Endothelial cell of umbilical vein (primary cell): ENCODE data around the gene MYLK. TPM values are rescaled to one million over a fixed set of nuclear protein-coding genes. Genes with fewer than 3 reads are reported as not detected.
A peak's percentile ranks its signal among the peaks of the same experiment; 100 is the strongest.

Source experiments
- BruUV-seq: library from RNA; stranded (reverse); fragments of 400-500 nt; replicated peaks from 2 replicates; lab custom pipeline; 2021; lab: Mats Ljungman, UMichigan
- CTCF ChIA-PET: fragments of 300-600, 350-600 bp; sonication (Branson Sonifier 250); formaldehyde crosslinking; loops from one replicate; lab custom pipeline; 2021; ENCODE audit warnings: antibody characterized with exemption, inconsistent platforms; lab: Charles Lee
- POLR2A ChIA-PET: fragments of 300-600, 350-600 bp; sonication (Branson Sonifier 250); formaldehyde crosslinking; loops from one replicate; lab custom pipeline; 2021; ENCODE audit warnings: antibody characterized with exemption, inconsistent platforms; lab: Charles Lee
- DNase-seq: peaks from one replicate; pipeline ENCODE4 v3.0.0-alpha.2; 2011; ENCODE audit warnings: low read depth, low spot score
- FAIRE-seq: peaks from 2 replicates; lab custom pipeline; 2011; peaks lifted over from hg19 to GRCh38; lab: Jason Lieb, UNC
- H2AFZ ChIP-seq: 2 replicates; pipeline ENCODE4 v1.6.0; 2012; ENCODE audit warnings: low read depth, low read length, control low read depth, inconsistent platforms
- H3K27ac ChIP-seq: 2 replicates; pipeline ENCODE4 v1.5.1; 2011; ENCODE audit warnings: low read depth, mild to moderate bottlenecking, control low read depth, low read length, moderate library complexity; ENCODE audit not compliant: insufficient read depth
- H3K27me3 ChIP-seq, 2 experiments: 2 replicates each; pipeline versions ENCODE4 v1.6.0 to v1.6.1; 2011; ENCODE audit warnings: low read length in 2 of 2, mixed read lengths in 1 of 2; ENCODE audit not compliant: control insufficient read depth in 2 of 2, insufficient read depth in 2 of 2
- H3K36me3 ChIP-seq, 2 experiments: 2 replicates in 1 of 2; 3 replicates in 1 of 2; pipeline ENCODE4 v1.5.1; 2011; ENCODE audit warnings: low read length in 2 of 2, mild to moderate bottlenecking in 1 of 2, moderate library complexity in 1 of 2; ENCODE audit not compliant: control insufficient read depth in 2 of 2, insufficient read depth in 2 of 2; ENCODE audit errors: extremely low read depth in 1 of 2
- H3K4me1 ChIP-seq: 3 replicates; pipeline ENCODE4 v1.5.1; 2011; ENCODE audit warnings: mild to moderate bottlenecking, low read length; ENCODE audit not compliant: control insufficient read depth, insufficient read depth; ENCODE audit errors: extremely low read depth
- H3K4me2 ChIP-seq: 2 replicates; pipeline ENCODE4 v1.6.1; 2011; ENCODE audit warnings: low read length, control low read depth, mixed read lengths; ENCODE audit not compliant: insufficient read depth
- H3K4me3 ChIP-seq, 3 experiments: fragments of 200-600 bp in 1 of 3; sonication (generic), shearing (Covaris generic) in 1 of 3; replicated peaks in 1 of 3; 2 replicates each; pipeline ENCODE4 v1.5.1; 2011 to 2016; ENCODE audit warnings: control low read depth in 3 of 3, low read length in 3 of 3, mild to moderate bottlenecking in 2 of 3, inconsistent platforms in 1 of 3, low read depth in 1 of 3, moderate library complexity in 1 of 3; ENCODE audit not compliant: insufficient read depth in 1 of 3
- H3K79me2 ChIP-seq: 2 replicates; pipeline ENCODE4 v1.6.0; 2012; ENCODE audit warnings: low read length, inconsistent platforms; ENCODE audit not compliant: control insufficient read depth, insufficient read depth
- H3K9ac ChIP-seq: replicated peaks from 2 replicates; pipeline ENCODE3; 2011; ENCODE audit warnings: low read length, control low read depth; ENCODE audit not compliant: insufficient read depth; ENCODE audit errors: extremely low read depth
- H3K9me1 ChIP-seq: replicated peaks from 3 replicates; pipeline ENCODE4 v1.6.0; 2011; ENCODE audit warnings: mild to moderate bottlenecking, low read length; ENCODE audit not compliant: control insufficient read depth, insufficient read depth; ENCODE audit errors: extremely low read depth
- H3K9me3 ChIP-seq: replicated peaks from 2 replicates; pipeline ENCODE4 v1.5.1; 2012; ENCODE audit warnings: low read length, inconsistent platforms; ENCODE audit not compliant: control insufficient read depth, insufficient read depth
- H4K20me1 ChIP-seq: replicated peaks from 2 replicates; pipeline ENCODE3; 2011; ENCODE audit warnings: mild to moderate bottlenecking, low read length; ENCODE audit not compliant: control insufficient read depth, insufficient read depth; ENCODE audit errors: extremely low read depth
- FOS ChIP-seq: IDR thresholded peaks from 2 replicates; pipeline ENCODE4 v1.6.1; 2011; ENCODE audit warnings: mild to moderate bottlenecking, low read length, moderate library complexity, borderline replicate concordance; ENCODE audit not compliant: insufficient read depth
- GATA2 ChIP-seq: IDR thresholded peaks from 2 replicates; pipeline ENCODE4 v1.7.0; 2011; ENCODE audit warnings: low read depth, mild to moderate bottlenecking, moderate library complexity, mixed read lengths, low read length; ENCODE audit not compliant: insufficient read length, insufficient read depth
- dilution Hi-C: fragments of 300-500 bp; cut with MboI; formaldehyde crosslinking; loops from one replicate; pipeline ENCODE4 v1.15.0; 2019; ENCODE audit warnings: low sequenced_read_pairs; ENCODE audit not compliant: extremely low pct_ligation_motif_present
- intact Hi-C: fragments of 100-400 bp; cut with micrococcal nuclease; formaldehyde crosslinking; loops from one replicate; pipeline ENCODE4 v1.10.0; 2022
- polyA plus RNA-seq, 4 experiments: library from polyadenylated mRNA; depleted of rRNA in 3 of 4; stranded (reverse) in 3 of 4; unstranded in 1 of 4; fragments of >200 nt; gene quantifications; 2 replicates each; pipeline versions ENCODE4 v1.2.1 to v1.2.3, GENCODE V29; 2011 to 2012; ENCODE audit warnings: missing spikeins in 1 of 4
- total RNA-seq: library from RNA; stranded (reverse); gene quantifications from 2 replicates; pipeline ENCODE4 v1.2.3, GENCODE V29; 2021
- TF ChIP-seq, protein P1 (sequence below), 2 donors: IDR thresholded peaks; 1 replicate in 1 of 2; 2 replicates in 1 of 2; pipeline ENCODE4 v1.5.1; 2011; ENCODE audit warnings: low read length in 2 of 2, mild to moderate bottlenecking in 2 of 2, moderate library complexity in 2 of 2, control low read depth in 1 of 2, inconsistent platforms in 1 of 2, low read depth in 1 of 2; ENCODE audit not compliant: insufficient read depth in 1 of 2; ENCODE audit errors: extremely low read depth in 1 of 2
- TF ChIP-seq, protein P2 (sequence below): IDR thresholded peaks from 2 replicates; pipeline ENCODE4 v1.6.1; 2011; ENCODE audit not compliant: insufficient read depth, insufficient read length

The MYLK gene
- total and polyA plus RNA-seq, 2 donors (not counting 3 experiments of a cell fraction or from before 2014, with no cell fraction given) = 10.0 to 22.2 TPM

DNA sequence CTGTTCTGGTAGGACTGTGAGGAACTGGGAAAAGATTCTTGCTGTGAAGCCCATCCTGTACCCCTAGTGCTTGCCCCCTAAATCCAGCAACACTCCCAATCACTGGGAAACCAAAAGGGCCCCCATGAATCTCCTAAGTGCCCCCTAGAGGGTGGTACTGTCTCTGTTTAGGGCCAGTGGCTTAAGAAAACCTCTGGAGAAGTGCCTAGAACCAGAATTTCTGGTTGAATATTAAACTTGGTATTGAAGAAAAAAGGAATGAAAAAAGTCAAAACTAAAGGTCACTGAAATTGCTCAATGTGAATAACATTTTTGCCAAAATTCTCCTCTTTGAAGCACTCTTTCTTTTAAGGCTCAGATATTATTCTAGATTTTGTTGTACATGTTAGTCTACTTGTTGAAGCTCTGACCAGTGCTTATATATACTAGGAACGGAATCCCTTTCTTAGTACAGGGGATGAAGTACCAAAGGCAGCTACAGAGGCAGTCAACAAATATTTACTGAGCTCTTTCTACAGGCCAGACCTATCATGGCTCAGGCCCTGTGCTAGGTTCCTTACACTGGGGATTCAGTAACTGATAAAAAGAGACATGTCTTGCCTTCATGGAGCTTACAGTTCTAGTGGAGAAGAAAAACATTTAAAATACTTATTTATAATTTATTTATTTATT, 138.8 kb downstream of the MYLK start:
- Histone ChIP-seq H3K36me3 (no peaks in the 10 kb centered on the region), H3K79me2 (no peaks in the 10 kb centered on the region), H3K27ac (no peak overlapping the region), H3K9ac (no peak overlapping the region), H3K27me3 (no peaks in the 10 kb centered on the region), H2AFZ (no peak overlapping the region), H4K20me1 (no peaks in the 10 kb centered on the region), H3K4me2 (no peak overlapping the region), H3K9me1 (no peaks in the 10 kb centered on the region), H3K4me1 (peaks cover 7% of the 10 kb centered on the region), H3K9me3 (no peaks in the 10 kb centered on the region), H3K4me3 (no peak overlapping the region)
- DNase-seq (peak; percentile 35), FAIRE-seq (peak; percentile 54)
- CTCF ChIA-PET = interaction anchor here (0.6 to 1.7 kb wide), 17 partner anchors 17 to 334 kb away, joined by 3 to 8 read pairs (median 3); partner anchors contain the start of genes CCDC14, KALRN and MYLK
- dilution Hi-C loops (no loop called here), intact Hi-C loops (loop anchor here (1.0 kb wide), 1 partner anchor 136 kb away; no protein-coding TSS in a partner anchor)
- POLR2A ChIA-PET = no interaction called here
- BruUV-seq = no TSS peak
- TF ChIP-seq, protein P1, sequence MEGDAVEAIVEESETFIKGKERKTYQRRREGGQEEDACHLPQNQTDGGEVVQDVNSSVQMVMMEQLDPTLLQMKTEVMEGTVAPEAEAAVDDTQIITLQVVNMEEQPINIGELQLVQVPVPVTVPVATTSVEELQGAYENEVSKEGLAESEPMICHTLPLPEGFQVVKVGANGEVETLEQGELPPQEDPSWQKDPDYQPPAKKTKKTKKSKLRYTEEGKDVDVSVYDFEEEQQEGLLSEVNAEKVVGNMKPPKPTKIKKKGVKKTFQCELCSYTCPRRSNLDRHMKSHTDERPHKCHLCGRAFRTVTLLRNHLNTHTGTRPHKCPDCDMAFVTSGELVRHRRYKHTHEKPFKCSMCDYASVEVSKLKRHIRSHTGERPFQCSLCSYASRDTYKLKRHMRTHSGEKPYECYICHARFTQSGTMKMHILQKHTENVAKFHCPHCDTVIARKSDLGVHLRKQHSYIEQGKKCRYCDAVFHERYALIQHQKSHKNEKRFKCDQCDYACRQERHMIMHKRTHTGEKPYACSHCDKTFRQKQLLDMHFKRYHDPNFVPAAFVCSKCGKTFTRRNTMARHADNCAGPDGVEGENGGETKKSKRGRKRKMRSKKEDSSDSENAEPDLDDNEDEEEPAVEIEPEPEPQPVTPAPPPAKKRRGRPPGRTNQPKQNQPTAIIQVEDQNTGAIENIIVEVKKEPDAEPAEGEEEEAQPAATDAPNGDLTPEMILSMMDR (IDR thresholded peaks at IDR 0.05; ENCODE audit: extremely low read depth in 1 of 2, insufficient read depth in 1 of 2, low read depth in 1 of 2, low read length in 2 of 2) = peak; percentile 55 to 62
- TF ChIP-seq FOS (no peak), GATA2 (no peak)
- TF ChIP-seq, protein P2, sequence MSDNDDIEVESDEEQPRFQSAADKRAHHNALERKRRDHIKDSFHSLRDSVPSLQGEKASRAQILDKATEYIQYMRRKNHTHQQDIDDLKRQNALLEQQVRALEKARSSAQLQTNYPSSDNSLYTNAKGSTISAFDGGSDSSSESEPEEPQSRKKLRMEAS = no peak
